A549 (cell line): ENCODE measurements around the gene SPACA6. TPM values are rescaled to one million over a fixed set of nuclear protein-coding genes. Genes with fewer than 3 reads are reported as not detected.

Source experiments
- ATAC-seq, 2 experiments: fragments of 200-7000 bp in 1 of 2; fragments of >200 bp in 1 of 2; cut with Nextera tagmentation in 1 of 2; cut with Tn5 transposase in 1 of 2; 3 replicates each; pipeline versions ENCODE4 v1.8.0 to v1.9.1; 2018 to 2020; ENCODE audit warnings: mild to moderate bottlenecking in 1 of 2, moderate library complexity in 1 of 2
- CTCF ChIA-PET: fragments of 300-600 bp; sonication (Branson Sonifier 250); formaldehyde crosslinking; extraction: SDS; loops from one replicate; lab custom pipeline; 2021; ENCODE audit warnings: antibody characterized with exemption, inconsistent platforms; lab: Yijun Ruan, JAX
- POLR2A ChIA-PET: fragments of 350-600 bp; formaldehyde crosslinking; extraction: SDS; loops from one replicate; lab custom pipeline; 2021; ENCODE audit warnings: antibody characterized with exemption, inconsistent platforms; lab: Yijun Ruan, JAX
- DNase-seq, 2 experiments: peaks; one replicate each; pipeline versions ENCODE4 v3.0.0 to v3.0.0-alpha.2; 2011 to 2016; ENCODE audit warnings: low read depth in 1 of 2, low spot score in 1 of 2
- FAIRE-seq: peaks from 2 replicates; lab custom pipeline; 2011; peaks lifted over from hg19 to GRCh38; lab: Jason Lieb, UNC
- H3K27ac ChIP-seq, 2 experiments: fragments of >200 bp; sonication (Bioruptor Twin); formaldehyde crosslinking; 3 replicates each; pipeline ENCODE4 v1.5.1; 2016 to 2017
- H3K4me1 ChIP-seq: fragments of >200 bp; sonication (Bioruptor Twin); formaldehyde crosslinking; 3 replicates; pipeline ENCODE4 v1.6.1; 2016
- H3K4me2 ChIP-seq: fragments of >200 bp; sonication (Bioruptor Twin); formaldehyde crosslinking; 3 replicates; pipeline ENCODE4 v1.6.1; 2016
- H3K4me3 ChIP-seq: fragments of >200 bp; sonication (Bioruptor Twin); formaldehyde crosslinking; 3 replicates; pipeline ENCODE4 v1.5.1; 2016
- H3K9me3 ChIP-seq: fragments of >200 bp; sonication (Bioruptor Twin); formaldehyde crosslinking; 3 replicates; pipeline ENCODE4 v1.6.1; 2016
- BHLHE40 ChIP-seq: IDR thresholded peaks from 2 replicates; pipeline ENCODE4 v1.6.1; 2012; ENCODE audit warnings: low read depth, low read length, inconsistent platforms
- CBX2 ChIP-seq: fragments of 200-600 bp; sonication (generic); IDR thresholded peaks from 2 replicates; pipeline ENCODE4 v1.6.1; 2016; ENCODE audit warnings: low read depth, mild to moderate bottlenecking, borderline replicate concordance
- CBX8 ChIP-seq: fragments of 200-600 bp; sonication (generic); IDR thresholded peaks from 2 replicates; pipeline ENCODE4 v1.6.1; 2016
- CHD4 ChIP-seq: fragments of 200-600 bp; sonication (generic); IDR thresholded peaks from 2 replicates; pipeline ENCODE4 v1.6.1; 2016; ENCODE audit warnings: antibody characterized with exemption, mild to moderate bottlenecking, borderline replicate concordance
- EHMT2 ChIP-seq: fragments of 200-600 bp; sonication (generic); IDR thresholded peaks from 2 replicates; pipeline ENCODE4 v1.6.1; 2016; ENCODE audit warnings: antibody characterized with exemption, low read depth, mild to moderate bottlenecking, moderate library complexity
- ESRRA ChIP-seq: fragments of 150-350 bp; IDR thresholded peaks from 2 replicates; pipeline ENCODE4 v1.6.1; 2014; ENCODE audit warnings: mild to moderate bottlenecking, low read length, borderline replicate concordance
- FOSB ChIP-seq: fragments of 250-450 bp; sonication (Bioruptor Pico); IDR thresholded peaks from 2 replicates; pipeline ENCODE4 v1.5.0; 2020; ENCODE audit warnings: mild to moderate bottlenecking, moderate library complexity
- FOXS1 ChIP-seq: fragments of 250-450 bp; sonication (Bioruptor Pico); IDR thresholded peaks from 2 replicates; pipeline ENCODE4 v1.5.0; 2020; ENCODE audit warnings: mild to moderate bottlenecking, moderate library complexity
- GATA3 ChIP-seq: IDR thresholded peaks from 2 replicates; pipeline ENCODE4 v1.6.1; 2012; ENCODE audit warnings: borderline replicate concordance
- HEYL ChIP-seq: fragments of 250-450 bp; sonication (Bioruptor Pico); IDR thresholded peaks from 2 replicates; pipeline ENCODE4 v1.8.0; 2021; ENCODE audit warnings: mild to moderate bottlenecking, moderate library complexity
- HOXB13 ChIP-seq: fragments of 250-450 bp; sonication (Bioruptor Pico); IDR thresholded peaks from 2 replicates; pipeline ENCODE4 v1.5.0; 2020; ENCODE audit warnings: low read depth, mild to moderate bottlenecking, moderate library complexity
- JUN ChIP-seq, 2 experiments: fragments of >200 bp; sonication (Bioruptor Twin); formaldehyde crosslinking; IDR thresholded peaks; 2 replicates in 1 of 2; 3 replicates in 1 of 2; pipeline ENCODE4 v1.6.1; 2016 to 2017
- KDM1A ChIP-seq: fragments of 200-600 bp; sonication (generic); IDR thresholded peaks from 2 replicates; pipeline ENCODE4 v1.6.1; 2016; ENCODE audit warnings: low read depth, mild to moderate bottlenecking
- KDM5A ChIP-seq: fragments of 200-600 bp; sonication (generic); IDR thresholded peaks from 2 replicates; pipeline ENCODE4 v1.6.1; 2016; ENCODE audit warnings: antibody characterized with exemption, mild to moderate bottlenecking
- MAFK ChIP-seq: fragments of 450-650 bp; IDR thresholded peaks from 2 replicates; pipeline ENCODE4 v1.6.1; 2014; ENCODE audit not compliant: partially characterized antibody
- NPAS2 ChIP-seq: fragments of 250-450 bp; sonication (Bioruptor Pico); IDR thresholded peaks from 2 replicates; pipeline ENCODE4 v1.8.0; 2022; ENCODE audit warnings: mild to moderate bottlenecking, moderate library complexity, borderline replicate concordance
- NR3C1 ChIP-seq: fragments of >200 bp; sonication (Bioruptor Twin); formaldehyde crosslinking; IDR thresholded peaks from 3 replicates; pipeline ENCODE4 v1.6.1; 2017
- POLR2A ChIP-seq: IDR thresholded peaks from 2 replicates; pipeline ENCODE4 v1.6.1; 2012; ENCODE audit warnings: mild to moderate bottlenecking, low read length
- RNF2 ChIP-seq: fragments of 200-600 bp; sonication (generic); IDR thresholded peaks from 2 replicates; pipeline ENCODE4 v1.6.1; 2016; ENCODE audit warnings: low read depth, mild to moderate bottlenecking, antibody characterized with exemption, moderate library complexity, borderline replicate concordance
- SMC3 ChIP-seq: fragments of >200 bp; sonication (Bioruptor Twin); formaldehyde crosslinking; IDR thresholded peaks from 3 replicates; pipeline ENCODE4 v1.6.1; 2018; ENCODE audit warnings: inconsistent platforms
- TFCP2L1 ChIP-seq: fragments of 250-450 bp; sonication (Bioruptor Pico); IDR thresholded peaks from 2 replicates; pipeline ENCODE4 v1.5.0; 2021; ENCODE audit warnings: mild to moderate bottlenecking
- TP53 ChIP-seq: fragments of 250-450 bp; sonication (Bioruptor Pico); IDR thresholded peaks from 2 replicates; pipeline ENCODE4 v1.5.0; 2021; ENCODE audit warnings: mild to moderate bottlenecking, moderate library complexity
- ZFP36 ChIP-seq: fragments of 450-650 bp; IDR thresholded peaks from 2 replicates; pipeline ENCODE4 v1.6.1; 2014; ENCODE audit warnings: borderline replicate concordance; ENCODE audit not compliant: partially characterized antibody
- WGBS: methylation state at CpG from one replicate; pipeline ENCODE4 v1.1.6; 2017; ENCODE audit errors: missing lambda C conversion rate; 5-methylcytosine and 5-hydroxymethylcytosine counted together
- polyA plus RNA-seq, 4 experiments: library from polyadenylated mRNA; depleted of rRNA in 3 of 4; stranded (reverse); fragments of >200 nt; fragmentation: RNase III in 1 of 4; extraction: RNeasy Plus Mini Kit Qiagen cat#74134 plus additional on column Dnase treatment in 1 of 4; gene quantifications; 2 replicates in 3 of 4; 3 replicates in 1 of 4; pipeline ENCODE4 v1.2.3, GENCODE V29; 2011 to 2017
- TF ChIP-seq, protein P1 (sequence below): fragments of >200 bp; sonication (Bioruptor Twin); formaldehyde crosslinking; IDR thresholded peaks from 3 replicates; pipeline ENCODE4 v1.5.1; 2016
- TF ChIP-seq, protein P2 (sequence below): IDR thresholded peaks from 2 replicates; pipeline ENCODE4 v1.6.1; 2012; ENCODE audit warnings: low read depth, borderline replicate concordance
- TF ChIP-seq, protein P3 (sequence below): fragments of >200 bp; sonication (Bioruptor Twin); formaldehyde crosslinking; IDR thresholded peaks from 2 replicates; pipeline ENCODE4 v1.6.1; 2016
- TF ChIP-seq, protein P4 (sequence below): fragments of 450-650 bp; IDR thresholded peaks from 2 replicates; pipeline ENCODE4 v1.6.1; 2014; ENCODE audit warnings: antibody characterized with exemption

Gene SPACA6
- polyA plus RNA-seq, 2 of the 4 experiments (the other 2 are of a cell fraction): 9.5 to 36.4 TPM

DNA sequence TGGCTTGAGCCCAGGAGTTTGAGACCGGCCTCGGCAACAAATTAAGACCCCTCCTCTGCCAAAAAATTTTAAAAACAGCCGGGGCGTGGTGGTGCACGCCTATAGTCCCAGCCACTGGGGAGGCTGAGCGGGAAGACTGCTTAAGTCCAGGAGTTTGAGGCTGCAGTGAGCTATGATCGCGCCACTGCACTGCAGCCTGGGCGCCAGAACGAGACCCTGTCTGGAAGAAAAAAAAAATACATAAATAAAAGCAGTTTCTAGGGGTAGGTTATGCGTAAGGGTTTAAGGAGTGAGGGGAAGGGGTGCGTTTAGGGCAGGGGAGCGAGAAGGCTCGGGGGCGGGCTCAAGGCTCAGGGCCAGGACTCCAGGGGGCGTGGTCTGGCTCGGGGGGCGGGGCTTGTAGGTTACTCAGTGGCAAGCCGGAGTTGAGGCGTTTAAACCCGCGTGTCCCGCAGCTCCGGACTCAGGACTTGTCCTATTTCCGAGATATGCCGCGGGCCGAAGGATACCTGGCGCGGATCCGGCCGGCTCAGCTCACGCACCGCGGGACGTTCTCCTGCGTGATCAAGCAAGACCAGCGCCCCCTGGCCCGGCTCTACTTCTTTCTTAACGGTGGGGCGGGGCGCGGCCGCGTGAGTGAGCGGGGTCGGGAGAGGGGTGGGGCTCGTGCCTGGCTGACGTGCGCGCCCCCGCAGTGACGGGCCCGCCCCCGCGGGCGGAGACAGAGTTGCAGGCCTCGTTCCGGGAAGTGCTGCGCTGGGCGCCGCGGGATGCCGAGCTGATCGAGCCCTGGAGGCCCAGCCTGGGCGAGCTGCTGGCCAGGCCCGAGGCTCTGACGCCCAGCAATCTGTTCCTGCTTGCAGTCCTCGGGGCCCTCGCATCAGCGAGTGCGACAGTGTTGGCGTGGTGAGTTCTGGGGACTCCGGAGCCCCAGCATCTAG is 10.7 kb downstream of the SPACA6 start (continued):
- TF ChIP-seq KDM5A: no peak
- no peak for TF ChIP-seq RNF2
- TF ChIP-seq, protein P1, sequence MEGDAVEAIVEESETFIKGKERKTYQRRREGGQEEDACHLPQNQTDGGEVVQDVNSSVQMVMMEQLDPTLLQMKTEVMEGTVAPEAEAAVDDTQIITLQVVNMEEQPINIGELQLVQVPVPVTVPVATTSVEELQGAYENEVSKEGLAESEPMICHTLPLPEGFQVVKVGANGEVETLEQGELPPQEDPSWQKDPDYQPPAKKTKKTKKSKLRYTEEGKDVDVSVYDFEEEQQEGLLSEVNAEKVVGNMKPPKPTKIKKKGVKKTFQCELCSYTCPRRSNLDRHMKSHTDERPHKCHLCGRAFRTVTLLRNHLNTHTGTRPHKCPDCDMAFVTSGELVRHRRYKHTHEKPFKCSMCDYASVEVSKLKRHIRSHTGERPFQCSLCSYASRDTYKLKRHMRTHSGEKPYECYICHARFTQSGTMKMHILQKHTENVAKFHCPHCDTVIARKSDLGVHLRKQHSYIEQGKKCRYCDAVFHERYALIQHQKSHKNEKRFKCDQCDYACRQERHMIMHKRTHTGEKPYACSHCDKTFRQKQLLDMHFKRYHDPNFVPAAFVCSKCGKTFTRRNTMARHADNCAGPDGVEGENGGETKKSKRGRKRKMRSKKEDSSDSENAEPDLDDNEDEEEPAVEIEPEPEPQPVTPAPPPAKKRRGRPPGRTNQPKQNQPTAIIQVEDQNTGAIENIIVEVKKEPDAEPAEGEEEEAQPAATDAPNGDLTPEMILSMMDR: peak; percentile 52
- TF ChIP-seq JUN (IDR thresholded peaks at IDR 0.05): peak in 1 of 2 experiments; percentile 96; a peak in 4 of 5 replicates
- TF ChIP-seq, protein P2, sequence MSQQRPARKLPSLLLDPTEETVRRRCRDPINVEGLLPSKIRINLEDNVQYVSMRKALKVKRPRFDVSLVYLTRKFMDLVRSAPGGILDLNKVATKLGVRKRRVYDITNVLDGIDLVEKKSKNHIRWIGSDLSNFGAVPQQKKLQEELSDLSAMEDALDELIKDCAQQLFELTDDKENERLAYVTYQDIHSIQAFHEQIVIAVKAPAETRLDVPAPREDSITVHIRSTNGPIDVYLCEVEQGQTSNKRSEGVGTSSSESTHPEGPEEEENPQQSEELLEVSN: peak; percentile 62
- TF ChIP-seq TP53 (CRISPR knock-in tag): 0 out of 2 replicates have a peak, but pooled peaks have one; percentile 22
- TF ChIP-seq HOXB13 (CRISPR knock-in tag): no peak
- TF ChIP-seq MAFK: no peak
- TF ChIP-seq POLR2A: peak; percentile 57

DNA sequence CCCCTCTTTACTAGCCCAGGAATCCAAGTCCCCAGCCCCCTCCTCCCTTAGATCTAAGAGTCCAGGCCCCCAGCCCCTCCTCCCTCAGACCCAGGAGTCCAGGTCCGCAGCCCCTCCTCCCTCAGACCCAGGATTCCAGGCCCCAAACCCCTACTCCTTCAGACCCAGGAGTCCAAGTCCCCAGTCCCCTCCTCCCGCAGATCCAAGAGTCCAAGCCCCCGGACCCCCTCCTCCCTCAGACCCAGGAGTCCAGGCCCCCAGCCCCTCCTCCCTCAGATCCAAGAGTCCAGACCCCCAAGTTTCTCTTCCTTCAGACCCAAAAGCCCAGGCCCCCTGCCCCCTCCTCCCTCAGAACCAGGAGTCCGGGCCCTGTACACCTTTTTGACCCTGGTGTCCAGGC is 11.5 kb downstream of the SPACA6 start:
- DNase-seq: no peak
- Histone ChIP-seq H3K9me3 (no peaks in the 10 kb centered on the region), H3K4me2 (peak overlapping the region; percentile 93), H3K4me3 (peak overlapping the region; percentile 54), H3K4me1 (peaks cover 23% of the 10 kb centered on the region; the same call in 2 of the 3 replicates), H3K27ac (peak overlapping the region; percentile 87 to 96)
- 90% methylated on average over 1 of the region's 4 CpGs for WGBS
- ATAC-seq: no peak
- FAIRE-seq: no peak
- POLR2A ChIA-PET: interaction anchor here (1.2 to 2.6 kb wide), 2 partner anchors 15 to 365 kb away, joined by 4 to 29 read pairs; no protein-coding TSS in a partner anchor
- no peak for TF ChIP-seq FOXS1 (CRISPR knock-in tag)
- TF ChIP-seq CBX2: no peak
- no peak for TF ChIP-seq ESRRA
- TF ChIP-seq TP53 (CRISPR knock-in tag): no peak
- TF ChIP-seq NR3C1: no peak
- no peak for TF ChIP-seq JUN (IDR thresholded peaks at IDR 0.05)
- TF ChIP-seq TFCP2L1: no peak
- TF ChIP-seq, protein P3, sequence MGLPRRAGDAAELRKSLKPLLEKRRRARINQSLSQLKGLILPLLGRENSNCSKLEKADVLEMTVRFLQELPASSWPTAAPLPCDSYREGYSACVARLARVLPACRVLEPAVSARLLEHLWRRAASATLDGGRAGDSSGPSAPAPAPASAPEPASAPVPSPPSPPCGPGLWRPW: no peak
- TF ChIP-seq, protein P4, sequence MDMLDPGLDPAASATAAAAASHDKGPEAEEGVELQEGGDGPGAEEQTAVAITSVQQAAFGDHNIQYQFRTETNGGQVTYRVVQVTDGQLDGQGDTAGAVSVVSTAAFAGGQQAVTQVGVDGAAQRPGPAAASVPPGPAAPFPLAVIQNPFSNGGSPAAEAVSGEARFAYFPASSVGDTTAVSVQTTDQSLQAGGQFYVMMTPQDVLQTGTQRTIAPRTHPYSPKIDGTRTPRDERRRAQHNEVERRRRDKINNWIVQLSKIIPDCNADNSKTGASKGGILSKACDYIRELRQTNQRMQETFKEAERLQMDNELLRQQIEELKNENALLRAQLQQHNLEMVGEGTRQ: no peak
- no peak for TF ChIP-seq ZFP36
- TF ChIP-seq GATA3: no peak
- TF ChIP-seq NPAS2 (CRISPR knock-in tag): no peak
- TF ChIP-seq KDM1A: no peak
- no peak for TF ChIP-seq HEYL (CRISPR knock-in tag)
- TF ChIP-seq CBX8: no peak
- TF ChIP-seq EHMT2: no peak
- no peak for TF ChIP-seq SMC3
- no peak for TF ChIP-seq CHD4
- TF ChIP-seq FOSB (CRISPR knock-in tag): no peak
- no peak for TF ChIP-seq BHLHE40
- CTCF ChIA-PET: interaction anchor here (0.7 to 3.5 kb wide), 5 partner anchors 10 to 48 kb away, joined by 3 to 28 read pairs (median 10); partner anchors contain the start of genes HAS1 and SPACA6
